Hematopoietic multipotent progenitor cell treated with erythropoietin and hydrocortisone succinate and interleukin-3 and kit ligand, for 8 days (in vitro differentiated cells): ENCODE results near the gene MRPL12.

ENCODE experiments used
- DNase-seq: peaks from one replicate; pipeline ENCODE4 v3.0.0-alpha.2; 2015

Gene MRPL12

DNA sequence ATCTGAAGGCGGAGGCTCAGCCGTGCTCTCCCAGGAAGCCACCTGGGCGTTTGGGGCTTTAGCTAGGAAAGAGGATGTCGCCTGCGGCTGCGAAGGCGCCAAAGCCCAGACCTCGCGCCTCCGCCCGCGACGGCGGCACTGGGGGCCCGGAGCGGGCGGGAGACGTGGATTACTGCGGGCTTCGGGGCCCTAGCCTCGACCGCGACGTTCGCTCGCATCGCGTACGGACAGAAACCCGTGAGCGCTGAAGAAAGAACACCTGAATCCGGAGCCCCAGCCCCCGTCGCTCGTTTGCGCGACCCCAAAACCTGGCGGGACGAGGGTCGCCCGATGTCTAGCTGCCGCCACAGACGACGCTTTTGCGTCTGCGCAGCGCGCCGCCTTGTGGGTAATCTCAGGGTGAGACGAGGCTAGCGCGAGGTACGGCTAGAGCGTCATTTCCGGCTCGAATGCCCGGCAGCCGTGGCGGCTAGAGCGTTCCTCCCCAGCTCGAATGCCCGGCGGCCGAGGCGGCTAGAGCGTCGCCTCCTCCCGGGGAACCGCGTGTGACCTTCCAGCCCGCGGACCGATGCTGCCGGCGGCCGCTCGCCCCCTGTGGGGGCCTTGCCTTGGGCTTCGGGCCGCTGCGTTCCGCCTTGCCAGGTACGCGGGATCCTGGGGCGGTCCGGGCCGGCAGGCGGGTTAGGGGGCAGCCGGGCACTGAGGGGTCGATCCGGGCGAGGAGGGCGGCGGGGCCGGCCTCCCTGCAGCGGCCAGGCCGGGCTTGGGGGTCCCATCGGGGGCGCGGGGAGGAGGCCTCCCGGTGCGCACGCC lies at the start of gene MRPL12:
TSS of gene MRPL12 (plus strand) at position 434 of the 813 bp plus-strand sequence. CDS start at position 569, 135 bp downstream.
- peak; percentile 92 for DNase-seq

DNA sequence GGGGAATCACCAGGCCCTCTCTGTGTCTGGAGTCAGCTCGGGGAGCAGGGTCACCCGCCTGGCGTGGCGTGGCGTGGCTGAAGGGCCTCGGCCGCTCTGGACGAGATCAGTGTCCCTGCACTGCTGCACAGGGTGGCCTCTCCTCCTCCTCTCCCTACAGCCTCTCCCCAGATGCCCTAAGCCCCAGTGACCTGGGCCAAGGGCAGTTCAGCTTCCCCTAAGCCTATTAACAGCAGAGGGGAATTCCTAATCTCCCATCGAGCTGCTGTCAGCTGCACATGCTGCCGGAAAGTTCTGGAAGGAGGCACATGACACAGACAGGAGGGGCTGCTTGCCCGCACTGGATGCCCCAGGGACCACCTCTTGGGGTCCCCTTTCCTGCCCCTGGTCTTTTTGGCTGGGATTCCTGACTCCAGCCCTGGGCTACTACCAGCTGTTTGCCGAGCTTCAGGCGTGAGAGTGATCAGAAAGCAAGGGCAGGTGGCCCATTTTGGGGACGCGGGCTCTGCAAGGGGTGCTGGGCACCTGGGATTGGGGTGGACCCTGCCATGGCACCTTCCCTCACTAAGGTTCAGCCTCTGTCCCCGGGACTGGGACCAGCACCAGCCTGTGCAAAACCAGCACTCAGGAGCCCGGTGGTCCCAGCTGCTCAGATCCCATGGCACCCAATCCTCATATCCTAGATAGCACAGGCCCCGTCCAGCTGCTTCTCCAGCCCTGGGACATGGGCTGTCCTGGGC lies 47.6 kb upstream of the MRPL12 start:
- no peak for DNase-seq

DNA sequence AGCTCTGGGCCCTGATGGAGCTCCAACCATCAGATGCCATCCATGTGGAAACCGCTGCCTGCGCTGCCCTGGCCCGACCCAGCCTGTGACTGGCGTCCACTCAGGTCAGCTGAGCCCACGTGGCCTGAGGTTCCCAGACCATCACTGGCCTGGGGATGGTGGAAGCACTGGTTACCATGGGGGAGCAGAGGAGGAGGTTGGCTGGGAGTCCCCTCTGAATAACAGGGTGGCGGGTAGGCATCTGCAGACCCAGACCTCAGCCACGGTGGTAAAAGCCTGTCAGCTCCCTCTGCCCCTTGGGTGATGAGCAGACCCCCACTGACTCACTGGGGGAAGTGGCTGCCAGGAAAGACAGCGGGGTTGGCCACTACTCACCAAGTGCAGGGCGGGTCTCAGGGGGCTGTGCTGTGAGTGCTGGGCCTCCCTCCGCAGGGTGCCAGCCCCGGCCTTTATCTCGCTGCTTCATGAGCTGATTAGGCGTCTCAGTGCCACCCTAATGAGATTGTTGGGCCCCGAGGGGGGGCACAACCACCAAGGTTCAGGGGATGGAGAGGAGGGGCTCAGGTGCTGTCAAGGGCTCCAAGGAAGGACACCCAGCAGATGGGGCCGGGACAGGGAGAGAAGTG lies 46.9 kb upstream of the MRPL12 start, which contains the start of gene PDE6G:
TSS of gene PDE6G (minus strand) at position 425 of the 626 bp plus-strand sequence. CDS start 3,237 bp downstream, outside the sequence.
- DNase-seq = peak; percentile 48

DNA sequence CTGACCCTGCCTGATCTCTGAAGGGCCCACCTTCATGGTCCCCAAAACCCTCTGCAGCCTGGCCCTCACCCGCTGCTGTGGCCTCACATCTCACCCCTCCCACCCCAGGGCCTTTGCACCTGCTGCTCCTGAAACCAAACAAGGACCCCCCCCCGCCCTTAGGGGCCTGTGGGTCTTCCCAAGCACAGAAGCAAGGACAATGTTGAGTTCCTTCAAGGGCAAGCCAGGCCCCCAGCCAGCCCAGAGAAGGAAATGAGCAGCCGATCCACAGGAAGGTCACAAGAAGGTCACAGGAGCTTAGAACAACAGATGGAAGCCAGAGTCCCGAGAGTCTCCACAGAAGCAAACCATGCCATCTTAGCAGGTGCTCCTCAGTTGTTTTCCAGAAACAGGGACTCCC lies 46.3 kb upstream of the MRPL12 start:
- DNase-seq = no peak

DNA sequence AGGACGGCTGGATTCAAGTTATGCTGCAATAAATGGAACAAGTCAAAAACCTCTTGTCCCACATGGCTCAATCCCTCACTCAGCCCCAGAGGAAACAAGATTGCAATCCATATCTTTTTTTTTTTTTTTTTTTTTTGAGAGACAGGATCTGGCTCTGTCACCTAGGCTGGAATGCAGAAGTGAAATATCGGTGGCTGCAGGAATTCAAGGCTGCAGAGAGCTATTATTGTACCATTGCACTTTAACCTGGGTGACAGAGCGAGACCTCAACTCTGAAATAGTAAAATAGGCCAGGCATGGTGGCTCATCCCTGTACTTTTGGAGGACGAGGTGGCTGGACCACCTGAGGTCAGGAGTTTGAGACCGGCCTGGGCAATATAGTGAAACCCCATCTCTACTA lies 44.1 kb upstream of the MRPL12 start:
- no peak for DNase-seq

DNA sequence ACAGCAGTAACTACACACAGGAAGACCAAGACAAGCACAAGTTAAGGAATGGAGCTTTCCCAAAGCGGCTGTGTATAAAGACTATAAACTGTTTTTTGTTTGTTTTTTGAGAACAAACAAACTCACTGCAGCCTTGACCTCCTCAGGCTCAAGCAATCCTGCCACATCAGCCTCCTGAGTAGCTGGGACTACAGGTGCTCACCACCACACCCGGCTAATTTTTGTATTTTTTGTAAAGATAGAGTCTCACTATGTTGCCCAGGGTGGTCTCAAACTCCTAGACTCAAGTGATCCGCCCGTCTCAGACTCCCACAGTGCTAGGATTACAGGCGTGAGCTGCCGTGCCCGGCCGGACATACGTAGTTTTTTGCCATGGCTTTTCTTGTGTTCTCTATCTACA lies 42.7 kb upstream of the MRPL12 start:
- no peak for DNase-seq

DNA sequence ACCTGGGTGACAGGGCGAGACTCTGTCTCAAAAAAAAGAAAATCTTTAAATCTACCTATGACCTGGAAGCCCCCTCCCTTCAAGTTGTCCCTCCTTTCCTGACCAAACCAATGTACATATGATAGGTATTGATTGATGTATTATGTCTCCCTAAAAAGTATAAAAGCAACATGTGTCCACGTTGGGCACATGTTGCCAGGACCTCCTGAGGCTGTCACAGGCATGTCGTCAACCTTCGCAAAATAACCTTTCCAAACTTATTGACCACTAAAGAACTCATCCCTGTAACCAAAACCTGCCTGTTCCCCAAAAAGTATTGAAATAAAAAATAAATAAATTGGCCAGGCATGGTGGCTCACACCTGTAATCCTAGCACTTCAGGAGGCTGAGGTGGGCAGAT lies 41.2 kb upstream of the MRPL12 start:
- DNase-seq = no peak

DNA sequence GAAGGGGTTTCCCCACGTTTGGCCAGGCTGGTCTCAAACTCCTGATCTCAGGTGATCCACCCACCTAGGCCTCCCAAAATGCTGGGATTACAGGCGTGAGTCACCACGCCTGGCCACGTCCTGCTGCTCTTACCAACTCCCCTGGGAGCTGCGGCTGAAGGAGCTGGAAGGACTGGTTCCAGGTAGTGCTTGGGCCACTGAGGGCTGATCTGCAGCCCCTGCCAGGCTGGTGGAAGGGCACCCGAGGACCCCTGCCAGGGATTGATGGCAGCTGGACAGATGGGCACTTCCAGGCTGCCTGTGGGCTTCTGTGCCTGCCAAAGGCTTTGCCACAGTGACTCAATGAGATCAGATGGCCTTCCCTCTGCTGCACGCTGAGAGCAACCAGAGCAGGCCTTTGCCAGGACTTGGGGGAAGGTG lies 39.1 kb upstream of the MRPL12 start:
- no peak for DNase-seq

DNA sequence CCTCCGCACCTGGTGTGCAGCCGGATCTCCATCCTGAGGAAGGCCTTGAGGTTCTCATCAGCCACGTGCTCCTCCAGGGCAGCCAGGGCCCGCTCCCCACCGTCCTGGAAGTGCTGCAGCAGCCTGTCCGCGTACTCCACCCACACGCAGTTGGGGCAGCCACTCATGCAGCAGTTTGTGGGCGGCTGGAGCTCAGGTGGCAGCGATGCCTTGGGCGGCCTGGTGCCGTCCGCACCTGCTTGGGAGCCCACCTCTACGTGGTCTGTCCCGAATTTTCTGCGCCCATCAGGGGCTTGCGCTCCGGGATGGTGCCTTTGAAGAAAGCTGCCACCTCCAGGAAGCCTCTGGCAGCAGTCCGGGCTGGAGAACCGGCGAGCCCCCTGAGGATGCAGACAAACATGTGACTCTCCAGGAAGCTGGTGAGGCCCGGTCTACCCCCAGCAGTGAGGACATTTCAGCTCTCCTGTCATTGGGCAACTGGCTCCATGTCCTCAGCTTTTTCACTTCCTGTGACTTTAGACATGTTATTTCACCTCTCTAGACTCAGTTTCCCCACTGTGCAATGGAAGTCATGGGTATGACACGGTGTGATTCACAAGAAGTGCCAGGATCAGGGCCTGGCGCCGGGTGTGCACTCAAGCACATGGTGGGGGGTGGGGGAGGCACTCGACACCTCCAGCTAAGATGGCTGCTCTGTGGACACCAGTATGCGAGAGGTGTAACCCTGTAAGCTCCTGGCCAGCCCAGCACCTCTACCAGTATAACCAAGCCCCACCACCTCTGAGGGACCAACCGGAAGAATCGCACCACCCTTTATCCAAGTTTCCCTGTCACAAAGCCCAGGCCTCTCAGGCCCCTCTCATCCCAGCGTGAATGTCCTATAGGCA lies 37.7 kb upstream of the MRPL12 start:
- DNase-seq = peak; percentile 69

DNA sequence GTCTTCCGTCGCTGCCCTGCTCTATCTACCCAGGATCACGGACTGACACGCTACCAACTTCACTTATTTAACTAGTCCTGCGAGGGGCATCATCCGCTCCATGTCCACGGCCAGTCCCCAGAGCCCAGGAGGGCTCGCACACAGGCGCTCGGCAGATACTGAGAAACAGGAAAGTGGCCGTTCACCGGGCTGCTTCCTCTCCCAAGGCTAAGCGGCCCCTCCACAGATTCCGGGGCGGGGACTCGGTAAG lies 37.1 kb upstream of the MRPL12 start:
- no peak for DNase-seq

DNA sequence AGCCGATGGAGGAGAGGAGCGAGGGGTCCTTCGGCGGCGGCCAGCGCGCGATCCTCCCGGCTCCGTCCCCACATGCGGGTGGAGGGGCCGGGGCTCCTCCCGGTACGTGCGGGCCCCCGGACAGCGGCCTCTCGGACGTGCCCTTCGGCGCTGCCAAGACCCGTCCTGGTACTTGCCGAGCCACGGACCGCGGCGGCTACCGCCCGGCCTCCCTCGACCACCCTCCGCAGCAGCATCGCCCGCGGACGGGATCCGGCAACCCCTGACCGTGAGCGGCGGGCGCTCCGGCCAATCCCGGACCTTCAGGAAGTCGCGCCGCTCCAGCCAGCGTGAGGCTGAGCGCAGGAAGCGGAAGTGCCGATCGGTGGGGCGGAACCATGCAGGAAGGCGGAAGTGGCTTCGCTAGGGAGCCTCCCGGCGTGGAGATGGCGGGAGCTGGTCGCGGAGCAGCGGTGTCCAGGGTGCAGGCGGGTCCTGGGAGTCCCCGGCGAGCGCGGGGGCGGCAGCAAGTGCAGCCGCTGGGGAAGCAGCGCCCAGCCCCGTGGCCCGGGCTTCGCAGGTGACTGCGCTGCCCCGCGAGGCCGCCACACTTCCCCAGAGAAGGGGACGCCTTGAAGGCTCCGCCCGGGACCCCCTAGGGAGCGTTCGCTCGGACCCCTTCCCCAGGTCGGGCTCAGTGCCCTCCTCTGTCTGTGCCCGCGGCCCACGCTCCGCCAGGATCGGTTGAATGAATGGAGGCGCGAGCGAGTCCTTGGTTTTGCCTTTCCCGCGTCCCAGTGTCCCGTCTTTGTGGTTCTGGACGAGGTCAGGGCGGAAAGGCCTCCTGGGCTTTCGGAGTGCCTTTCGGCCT lies 36.6 kb upstream of the MRPL12 start, which contains the start of the genes CCDC137 and OXLD1:
TSS of gene CCDC137 (plus strand) at position 396 of the 850 bp plus-strand sequence. CDS start at position 426, 30 bp downstream.
TSS of gene OXLD1 (minus strand) at position 264 of the 850 bp plus-strand sequence. CDS start at position 236, 28 bp downstream.
- peak; percentile 96 for DNase-seq

DNA sequence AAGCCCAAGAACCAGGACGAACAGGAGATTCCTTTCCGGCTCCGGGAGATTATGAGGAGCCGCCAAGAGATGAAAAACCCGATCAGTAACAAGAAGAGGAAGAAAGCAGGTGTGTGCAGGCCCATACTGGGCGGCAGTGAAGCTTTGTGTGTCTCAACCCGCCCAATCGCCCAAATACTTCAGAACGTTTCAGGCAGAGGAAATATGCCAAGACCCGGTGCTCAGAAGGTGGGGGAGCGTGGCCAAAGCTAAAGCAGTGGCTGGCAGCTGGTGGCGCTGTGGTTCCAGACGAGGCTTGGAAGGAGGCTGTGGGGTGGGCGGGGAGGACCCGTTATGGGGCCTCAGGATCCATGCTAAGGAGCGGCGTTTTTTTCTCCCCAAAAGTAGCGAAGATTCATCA lies 35.4 kb upstream of the MRPL12 start:
- peak; percentile 50 for DNase-seq

DNA sequence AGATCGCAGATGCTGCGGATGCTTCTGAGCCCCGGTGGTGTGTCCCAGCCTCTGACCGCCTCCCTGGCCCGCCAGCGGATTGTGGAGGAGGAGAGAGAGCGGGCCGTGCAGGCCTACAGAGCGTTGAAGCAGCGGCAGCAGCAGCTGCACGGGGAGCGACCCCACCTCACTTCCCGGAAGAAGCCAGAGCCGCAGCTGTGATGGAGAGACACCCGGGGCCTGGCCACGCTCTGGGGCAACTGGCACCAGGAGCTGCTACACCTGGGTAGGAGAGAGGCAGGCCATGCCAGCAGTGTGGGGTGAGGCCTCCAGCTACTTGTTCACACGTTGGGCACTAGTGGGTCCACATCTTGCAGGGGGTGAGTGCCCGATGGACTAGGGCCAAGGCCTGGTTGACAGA lies 30.7 kb upstream of the MRPL12 start:
- DNase-seq = no peak

DNA sequence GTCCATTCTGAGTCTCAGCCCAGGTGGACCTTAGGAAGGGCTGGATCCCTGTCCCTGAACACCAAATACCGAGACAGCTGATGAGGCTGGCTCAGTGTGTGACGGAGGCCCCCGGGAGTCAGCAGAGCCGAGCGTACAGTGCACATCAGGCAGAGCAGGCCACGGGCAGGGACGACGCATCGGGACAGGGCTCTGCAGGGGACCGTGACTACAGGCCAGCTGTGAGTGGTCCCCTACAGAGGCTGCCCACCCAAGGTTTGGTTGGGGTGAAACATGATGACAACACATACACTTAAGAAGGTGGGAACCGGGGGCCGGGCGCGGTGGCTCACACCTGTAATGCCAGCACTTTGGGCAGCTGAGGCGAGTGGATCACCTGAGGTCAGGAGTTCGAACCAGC lies 30.2 kb upstream of the MRPL12 start:
- DNase-seq = no peak

DNA sequence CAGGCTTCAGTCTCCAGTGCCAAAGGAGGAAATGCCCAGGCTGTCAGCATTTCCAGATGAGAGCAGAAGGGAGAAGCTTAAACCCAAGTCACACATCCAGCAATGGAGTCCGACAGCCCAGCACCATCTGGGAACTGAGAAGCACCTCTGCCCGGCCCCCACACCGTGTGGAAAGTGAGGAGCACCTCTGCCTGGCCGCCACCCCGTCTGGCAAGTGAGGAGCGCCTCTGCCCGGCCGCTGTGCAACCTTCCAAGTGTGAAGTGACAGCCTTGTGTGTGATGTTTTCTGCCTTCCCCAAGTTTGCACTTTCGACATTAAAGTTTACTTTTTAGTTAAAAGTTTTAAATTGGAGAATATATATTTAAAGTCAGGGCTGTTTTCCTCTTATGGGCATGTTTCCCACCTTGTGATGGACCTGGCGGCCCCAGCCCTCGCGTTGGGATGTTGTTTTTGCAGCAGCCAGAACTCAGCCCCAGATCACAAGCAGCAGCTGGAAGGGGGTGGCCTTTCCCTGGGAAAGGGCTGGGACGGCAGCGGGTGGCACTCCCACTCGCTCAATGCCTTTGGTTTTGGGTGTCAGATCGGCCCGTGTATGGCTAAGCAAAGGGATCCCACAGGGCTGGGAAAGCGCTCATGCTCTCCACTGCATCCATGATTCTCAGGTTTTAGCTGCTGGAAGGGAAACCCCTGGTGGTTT lies 29.5 kb upstream of the MRPL12 start:
- DNase-seq = no peak

DNA sequence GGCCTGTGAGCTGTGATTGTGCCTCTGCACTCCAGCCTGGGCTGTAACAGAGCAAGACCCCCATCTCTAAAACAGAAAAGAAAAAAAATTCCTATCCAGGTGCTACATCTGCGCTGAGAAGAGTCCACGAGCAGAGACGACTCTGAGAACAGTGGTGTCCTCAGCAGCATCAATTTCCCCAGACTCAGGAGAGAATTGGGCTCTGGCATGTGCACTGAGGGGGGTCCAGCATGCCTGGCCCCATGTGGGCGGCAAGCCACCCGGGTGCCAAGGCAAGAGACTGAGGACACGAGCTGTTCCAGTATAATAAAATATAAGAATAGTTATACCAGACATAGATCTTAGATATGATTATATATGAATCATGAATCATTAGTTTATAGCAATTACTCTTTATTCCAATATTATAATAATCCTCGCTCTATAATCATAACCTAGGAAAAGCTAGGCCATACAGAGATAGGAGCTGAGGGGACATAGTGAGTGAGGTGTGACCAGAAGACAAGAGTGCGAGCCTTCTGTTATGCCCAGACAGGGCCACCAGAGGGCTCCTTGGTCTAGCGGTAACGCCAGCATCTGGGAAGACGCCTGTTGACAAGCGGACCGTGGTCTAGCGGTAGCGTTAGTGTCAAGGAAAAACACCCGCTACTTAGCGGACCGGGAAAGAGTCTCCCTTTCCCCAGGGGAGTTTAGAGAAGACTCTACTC lies 27.5 kb upstream of the MRPL12 start:
- DNase-seq = peak; percentile 44

DNA sequence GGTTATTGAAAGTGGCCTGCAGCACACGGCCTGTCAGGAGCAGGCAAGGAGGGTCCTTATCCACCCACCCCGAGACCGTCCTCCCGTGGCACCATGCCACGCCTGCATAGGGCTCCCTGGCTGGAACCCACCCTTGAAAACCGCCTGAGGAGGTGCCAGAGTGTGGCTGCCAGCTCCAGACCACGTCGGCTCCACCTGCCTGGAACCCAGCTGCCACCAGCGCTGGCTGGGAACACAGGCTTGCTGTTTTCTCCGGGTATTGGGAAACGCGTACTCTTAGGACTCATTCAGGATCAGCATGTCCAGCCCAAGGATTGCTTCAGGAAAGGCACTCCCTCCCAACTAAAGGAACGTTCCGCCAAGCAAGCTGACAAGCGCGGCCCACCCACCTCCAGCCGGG lies 26.3 kb upstream of the MRPL12 start:
- no peak for DNase-seq

DNA sequence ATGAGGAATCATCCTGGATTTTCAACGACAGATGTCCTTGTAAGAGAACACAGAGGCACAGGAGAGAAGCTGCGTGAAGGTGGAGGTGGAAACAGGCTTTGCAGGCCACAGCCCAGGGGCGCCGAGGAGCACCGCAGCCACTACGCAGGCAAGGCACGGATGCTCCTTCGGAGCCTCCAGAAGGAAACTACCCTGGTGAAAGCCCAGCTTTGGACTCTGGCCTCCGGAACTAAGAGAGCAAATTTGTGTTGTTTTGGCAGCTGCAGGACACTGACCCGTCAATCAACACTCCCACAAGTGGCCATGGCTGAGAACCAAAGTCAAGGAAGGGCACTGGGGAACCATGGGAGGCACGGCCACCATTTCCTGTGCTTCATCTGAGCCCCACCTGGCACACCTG lies 23.0 kb upstream of the MRPL12 start:
- no peak for DNase-seq

DNA sequence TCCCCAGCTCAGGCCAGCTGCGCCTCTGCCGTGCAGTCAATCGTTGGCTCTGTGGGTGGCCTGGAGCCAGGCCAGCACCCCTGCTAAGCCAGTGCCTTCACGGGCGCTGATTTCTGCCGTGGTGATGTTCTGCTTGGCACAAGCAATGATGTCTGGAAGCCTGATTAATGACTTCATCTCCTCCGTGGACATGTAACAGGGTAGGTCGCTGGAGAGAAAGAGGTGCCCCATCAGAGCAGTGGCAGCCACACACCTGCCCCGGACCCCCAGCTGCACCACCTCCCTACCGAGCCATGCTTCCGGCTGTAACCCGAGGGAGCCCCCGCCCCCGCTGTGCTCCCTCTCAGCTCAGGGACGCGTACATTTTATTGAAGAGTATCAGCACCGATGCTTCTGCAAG lies 21.5 kb upstream of the MRPL12 start:
- no peak for DNase-seq

DNA sequence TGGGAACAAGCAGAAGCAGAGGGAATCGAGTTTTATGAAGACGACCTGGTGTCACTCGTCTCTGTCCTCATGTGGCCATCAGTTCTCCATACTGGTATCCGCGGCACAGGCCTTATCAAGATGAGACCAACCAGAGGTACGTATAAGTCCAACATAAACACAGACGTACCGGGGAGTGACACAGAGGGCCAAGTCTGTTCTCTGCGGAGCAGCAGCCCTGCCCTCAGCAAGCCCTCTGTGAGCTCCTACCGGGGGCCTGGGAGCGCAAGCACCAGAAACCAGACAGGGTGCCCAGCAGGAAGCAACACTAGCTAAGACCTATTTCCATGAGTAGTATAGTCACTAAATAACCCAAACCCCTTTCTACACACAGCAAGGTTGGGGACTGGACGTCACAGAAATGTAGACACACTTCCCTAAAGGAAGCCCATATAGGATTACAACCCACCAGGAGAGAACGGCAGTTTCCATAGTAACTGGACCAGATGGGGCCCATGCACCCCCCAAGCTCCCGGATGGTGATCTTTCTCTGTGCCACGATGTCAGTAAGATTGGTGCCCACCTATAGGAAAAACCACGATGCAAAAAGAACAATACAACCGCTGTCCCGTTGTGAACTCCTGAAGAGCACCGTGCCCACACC lies 20.5 kb upstream of the MRPL12 start:
- no peak for DNase-seq
